ENCODE data around the gene CRYBA2. TPM values are rescaled to one million over a fixed set of nuclear protein-coding genes. Genes with fewer than 3 reads are reported as not detected.
A peak's percentile ranks its signal among the peaks of the same experiment; 100 is the strongest.

CRYBA2 gene, protein sequence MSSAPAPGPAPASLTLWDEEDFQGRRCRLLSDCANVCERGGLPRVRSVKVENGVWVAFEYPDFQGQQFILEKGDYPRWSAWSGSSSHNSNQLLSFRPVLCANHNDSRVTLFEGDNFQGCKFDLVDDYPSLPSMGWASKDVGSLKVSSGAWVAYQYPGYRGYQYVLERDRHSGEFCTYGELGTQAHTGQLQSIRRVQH
- not detected for total RNA-seq
- not detected for polyA plus RNA-seq
- long read RNA-seq, donor 1, result 0 reads
- long read RNA-seq, donor 2, partial matches to known transcripts, result 0 of 6 reads
- long read RNA-seq, donor 2, other reads (novel, unspliced or antisense), result 0 of 6 reads

DNA sequence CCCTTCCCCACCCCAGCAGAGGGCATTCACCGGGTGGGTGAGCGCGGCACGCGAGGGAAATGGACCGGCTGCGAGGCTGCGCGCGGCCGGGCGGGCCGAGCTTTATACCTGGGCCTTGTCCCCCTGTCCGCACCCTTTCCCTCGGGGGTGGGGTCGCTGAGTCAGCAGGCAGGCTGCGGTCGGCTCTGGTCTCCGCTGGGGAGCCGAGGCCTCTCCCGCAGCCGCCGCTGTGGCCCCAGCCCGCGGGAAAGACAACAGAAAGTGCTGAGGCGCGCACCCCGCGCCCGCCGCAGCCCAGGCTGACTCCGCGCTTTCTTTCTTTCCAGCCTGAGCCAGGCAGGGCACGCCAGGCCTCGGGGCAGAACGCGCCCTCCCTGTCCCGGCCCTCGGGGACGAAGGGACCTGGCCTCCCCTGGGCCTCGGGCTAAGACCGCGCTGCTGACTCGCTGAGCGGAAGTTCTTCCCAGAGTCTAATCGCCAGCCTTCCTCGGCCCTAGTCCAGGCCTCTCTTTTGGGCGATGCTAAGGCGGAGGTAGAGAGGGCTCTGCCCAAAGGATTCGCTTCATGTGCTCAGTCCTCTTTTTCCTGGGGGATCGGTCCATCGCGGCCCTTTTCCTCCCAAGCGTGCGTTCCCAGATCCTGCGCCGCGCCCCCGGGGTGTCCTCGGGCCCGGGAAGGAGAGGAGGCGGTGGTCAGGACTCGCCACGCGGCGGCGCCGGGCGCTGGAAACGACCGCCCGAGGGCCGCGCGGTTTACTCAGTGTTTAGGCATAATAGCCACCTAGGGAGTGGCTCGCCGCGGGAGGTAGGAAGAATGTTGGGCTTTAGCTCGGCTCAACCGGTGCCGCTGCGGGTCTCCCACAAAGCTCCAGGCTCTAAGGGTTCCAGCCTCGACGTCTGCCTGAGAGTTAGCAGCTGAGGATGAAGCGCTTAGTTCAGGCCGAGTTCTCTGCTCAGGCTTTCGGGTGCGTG lies at the start of gene CRYBA2:
CRYBA2 (minus strand) TSS at position 78 of the 971 bp plus-strand sequence. CDS start 246 bp downstream, outside the sequence.
- Histone ChIP-seq H3K9me3 (no peaks in the 10 kb centered on the region), H3K36me3 (no peaks in the 10 kb centered on the region), H3K27ac (no peak within 1 kb of the TSS), H3K4me3 (peak within 1 kb of the TSS; percentile 20 to 65 (median 35)), H3K27me3 (replicated peaks in 1 of 7) (peaks cover 11 to 100% (median 91%) of the 10 kb centered on the region in 7 donors), H3K4me1 (peaks cover 17 to 35% (median 25%) of the 10 kb centered on the region in 6 donors)
- no peak for DNase-seq
- 2 to 5% (median 3%) methylated on average over 21 to 88 of the region's 88 CpGs for WGBS, 5 donors
- intact Hi-C loops (cut with DNase I; ENCODE audit: low total_unique reads), result no loop called here
- TF ChIP-seq POLR2A (IDR thresholded peaks at IDR 0.05), result no peak
- no peak for TF ChIP-seq POLR2AphosphoS5 (IDR thresholded peaks at IDR 0.05)
- TF ChIP-seq, protein P1, sequence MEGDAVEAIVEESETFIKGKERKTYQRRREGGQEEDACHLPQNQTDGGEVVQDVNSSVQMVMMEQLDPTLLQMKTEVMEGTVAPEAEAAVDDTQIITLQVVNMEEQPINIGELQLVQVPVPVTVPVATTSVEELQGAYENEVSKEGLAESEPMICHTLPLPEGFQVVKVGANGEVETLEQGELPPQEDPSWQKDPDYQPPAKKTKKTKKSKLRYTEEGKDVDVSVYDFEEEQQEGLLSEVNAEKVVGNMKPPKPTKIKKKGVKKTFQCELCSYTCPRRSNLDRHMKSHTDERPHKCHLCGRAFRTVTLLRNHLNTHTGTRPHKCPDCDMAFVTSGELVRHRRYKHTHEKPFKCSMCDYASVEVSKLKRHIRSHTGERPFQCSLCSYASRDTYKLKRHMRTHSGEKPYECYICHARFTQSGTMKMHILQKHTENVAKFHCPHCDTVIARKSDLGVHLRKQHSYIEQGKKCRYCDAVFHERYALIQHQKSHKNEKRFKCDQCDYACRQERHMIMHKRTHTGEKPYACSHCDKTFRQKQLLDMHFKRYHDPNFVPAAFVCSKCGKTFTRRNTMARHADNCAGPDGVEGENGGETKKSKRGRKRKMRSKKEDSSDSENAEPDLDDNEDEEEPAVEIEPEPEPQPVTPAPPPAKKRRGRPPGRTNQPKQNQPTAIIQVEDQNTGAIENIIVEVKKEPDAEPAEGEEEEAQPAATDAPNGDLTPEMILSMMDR (IDR thresholded peaks at IDR 0.05 in 8 of 11, conservative IDR thresholded peaks at IDR 0.05 in 3 of 11), result no peak

DNA sequence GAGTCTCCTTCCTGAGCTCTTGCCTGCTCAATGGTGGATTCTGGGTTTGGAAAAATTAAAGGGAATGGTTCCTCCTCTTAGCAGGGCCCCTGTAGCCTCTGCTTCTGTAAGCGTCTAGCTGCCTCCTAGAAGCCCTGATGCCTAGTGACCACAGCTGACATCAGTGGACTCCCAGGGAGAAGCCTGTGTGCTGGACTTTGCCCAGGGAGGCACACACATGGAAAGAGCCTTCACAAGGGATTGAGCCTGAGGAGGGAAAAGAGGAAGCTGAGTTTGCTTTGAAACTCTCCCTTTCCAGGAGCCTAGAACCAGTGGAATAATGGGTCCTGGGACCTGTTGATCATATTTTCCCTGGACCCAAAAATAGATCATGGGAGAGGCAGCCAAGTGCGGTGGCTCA lies 49.5 kb upstream of the CRYBA2 start:
- TF ChIP-seq, protein P1 (IDR thresholded peaks at IDR 0.05 in 8 of 11, conservative IDR thresholded peaks at IDR 0.05 in 3 of 11), result no peak
- TF ChIP-seq POLR2A (IDR thresholded peaks at IDR 0.05) (no peak), POLR2AphosphoS5 (IDR thresholded peaks at IDR 0.05) (no peak)
- Histone ChIP-seq H3K4me1 (peaks cover 0 to 8% (median 2%) of the 10 kb centered on the region in 6 donors), H3K9me3 (no peaks in the 10 kb centered on the region), H3K27ac (no peak overlapping the region), H3K4me3 (no peak overlapping the region), H3K27me3 (replicated peaks in 1 of 7) (peaks cover 0 to 96% (median 40%) of the 10 kb centered on the region in 7 donors), H3K36me3 (no peaks in the 10 kb centered on the region)
- intact Hi-C loops (cut with DNase I; ENCODE audit: low total_unique reads), result no loop called here
- DNase-seq, result no peak
- WGBS, 5 donors, result 65 to 92% (median 75%) methylated on average over 2 of the region's 2 CpGs

DNA sequence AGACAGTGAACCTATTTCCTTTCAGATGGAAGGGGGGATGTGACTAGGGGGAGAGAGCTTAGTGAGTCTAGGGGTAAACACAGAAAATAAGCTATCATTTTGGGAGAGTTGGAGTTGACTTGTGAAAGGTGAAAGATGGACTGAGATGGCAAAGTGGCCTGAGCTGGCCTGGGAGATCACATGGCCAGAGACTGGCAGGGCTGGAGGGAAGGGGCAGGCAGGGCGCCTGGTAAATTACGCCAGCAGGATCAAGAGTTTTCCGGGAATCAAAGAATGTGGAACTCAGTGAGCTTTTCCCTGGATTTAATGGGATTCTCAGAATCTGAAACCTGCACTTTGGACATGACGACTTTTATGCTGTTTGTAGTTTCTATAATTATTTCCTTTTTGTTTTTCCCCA lies 48.9 kb upstream of the CRYBA2 start:
- H3K9me3 ChIP-seq, result no peaks in the 10 kb centered on the region
- no peak for DNase-seq
- H3K27me3 ChIP-seq (replicated peaks in 1 of 7), result peaks cover 0 to 96% (median 40%) of the 10 kb centered on the region in 7 donors
- H3K4me3 ChIP-seq, result no peak overlapping the region
- H3K36me3 ChIP-seq, result no peaks in the 10 kb centered on the region
- peaks cover 0 to 8% (median 2%) of the 10 kb centered on the region in 6 donors for H3K4me1 ChIP-seq
- H3K27ac ChIP-seq, result no peak overlapping the region
- 76 to 88% (median 79%) methylated on average over 4 of the region's 4 CpGs for WGBS, 5 donors
- intact Hi-C loops (cut with DNase I; ENCODE audit: low total_unique reads), result no loop called here
- TF ChIP-seq POLR2AphosphoS5 (IDR thresholded peaks at IDR 0.05) (no peak), POLR2A (IDR thresholded peaks at IDR 0.05) (no peak)
- TF ChIP-seq, protein P1 (IDR thresholded peaks at IDR 0.05 in 8 of 11, conservative IDR thresholded peaks at IDR 0.05 in 3 of 11), result no peak
